BLaER1 (cell line): ENCODE results near the gene NEU2.

Source experiments
- H3K27ac ChIP-seq: shearing (Covaris generic); formaldehyde crosslinking; 2 replicates; pipeline ENCODE4 v1.8.1; 2022
- H3K27me3 ChIP-seq: shearing (Covaris generic); formaldehyde crosslinking; 2 replicates; pipeline ENCODE4 v1.8.1; 2022
- H3K36me3 ChIP-seq: shearing (Covaris generic); formaldehyde crosslinking; 2 replicates; pipeline ENCODE4 v1.8.1; 2022
- H3K4me1 ChIP-seq: shearing (Covaris generic); formaldehyde crosslinking; 2 replicates; pipeline ENCODE4 v1.8.1; 2022
- H3K4me2 ChIP-seq: shearing (Covaris generic); formaldehyde crosslinking; 2 replicates; pipeline ENCODE4 v1.8.1; 2022
- H3K4me3 ChIP-seq: shearing (Covaris generic); formaldehyde crosslinking; 2 replicates; pipeline ENCODE4 v1.8.1; 2022
- H3K9ac ChIP-seq: shearing (Covaris generic); formaldehyde crosslinking; 2 replicates; pipeline ENCODE4 v1.8.1; 2022
- H3K9me3 ChIP-seq: shearing (Covaris generic); formaldehyde crosslinking; 2 replicates; pipeline ENCODE4 v1.8.1; 2022
- H4K20me1 ChIP-seq: shearing (Covaris generic); formaldehyde crosslinking; 2 replicates; pipeline ENCODE4 v1.8.1; 2022
- Cebpa-rat ChIP-seq: shearing (Covaris generic); IDR thresholded peaks from 2 replicates; pipeline ENCODE4 v1.8.1; 2022

The NEU2 gene

GRCh38 chr2:233020454-233020853 lies 12.0 kb upstream of the NEU2 start:
- TF ChIP-seq Cebpa-rat = no peak
- Histone ChIP-seq H3K4me2 (no peak overlapping the region), H3K9ac (no peak overlapping the region), H3K9me3 (peaks cover 8% of the 10 kb centered on the region; the same call in 1 of the 2 replicates), H3K4me3 (no peak overlapping the region), H3K27me3 (no peaks in the 10 kb centered on the region), H3K4me1 (no peaks in the 10 kb centered on the region), H4K20me1 (no peaks in the 10 kb centered on the region), H3K27ac (no peak overlapping the region), H3K36me3 (no peaks in the 10 kb centered on the region)

GRCh38 chr2:233021771-233022170 lies 10.7 kb upstream of the NEU2 start:
- no peak overlapping the region for H3K4me2 ChIP-seq
- H3K4me1 ChIP-seq = no peaks in the 10 kb centered on the region
- peaks cover 8% of the 10 kb centered on the region; the same call in 1 of the 2 replicates for H3K9me3 ChIP-seq
- no peaks in the 10 kb centered on the region for H4K20me1 ChIP-seq
- H3K27ac ChIP-seq = no peak overlapping the region
- H3K9ac ChIP-seq = no peak overlapping the region
- no peak overlapping the region for H3K4me3 ChIP-seq
- H3K36me3 ChIP-seq = no peaks in the 10 kb centered on the region
- H3K27me3 ChIP-seq = no peaks in the 10 kb centered on the region
- TF ChIP-seq Cebpa-rat = no peak

GRCh38 chr2:233022561-233022960 lies 9.9 kb upstream of the NEU2 start:
- H3K4me1 ChIP-seq = no peaks in the 10 kb centered on the region
- H3K36me3 ChIP-seq = no peaks in the 10 kb centered on the region
- no peak overlapping the region for H3K9ac ChIP-seq
- H3K4me2 ChIP-seq = no peak overlapping the region
- no peaks in the 10 kb centered on the region for H4K20me1 ChIP-seq
- H3K9me3 ChIP-seq = peaks cover 8% of the 10 kb centered on the region; the same call in 1 of the 2 replicates
- H3K27ac ChIP-seq = no peak overlapping the region
- no peaks in the 10 kb centered on the region for H3K27me3 ChIP-seq
- TF ChIP-seq Cebpa-rat = no peak
- H3K4me3 ChIP-seq = no peak overlapping the region

GRCh38 chr2:233023007-233023760 lies 9.3 kb upstream of the NEU2 start:
- no peaks in the 10 kb centered on the region for H3K4me1 ChIP-seq
- no peak overlapping the region for H3K4me2 ChIP-seq

GRCh38 chr2:233023761-233024410 lies 8.6 kb upstream of the NEU2 start:
- Histone ChIP-seq H3K4me2 (no peak overlapping the region), H4K20me1 (no peaks in the 10 kb centered on the region), H3K36me3 (no peaks in the 10 kb centered on the region), H3K27ac (no peak overlapping the region), H3K9me3 (no peaks in the 10 kb centered on the region), H3K27me3 (no peaks in the 10 kb centered on the region), H3K4me1 (no peaks in the 10 kb centered on the region), H3K9ac (no peak overlapping the region), H3K4me3 (no peak overlapping the region)
- TF ChIP-seq Cebpa-rat = no peak

More at GRCh38 chr2:233023007-233023760, 9.3 kb upstream of the NEU2 start:
- Histone ChIP-seq H3K4me3 (no peak overlapping the region), H4K20me1 (no peaks in the 10 kb centered on the region), H3K36me3 (no peaks in the 10 kb centered on the region), H3K9me3 (peaks cover 6% of the 10 kb centered on the region; the same call in 1 of the 2 replicates), H3K9ac (no peak overlapping the region), H3K27ac (no peak overlapping the region), H3K27me3 (no peaks in the 10 kb centered on the region)
- TF ChIP-seq Cebpa-rat = no peak

- H4K20me1 ChIP-seq = no peaks in the 10 kb centered on the region
- no peak overlapping the region for H3K27ac ChIP-seq
- no peaks in the 10 kb centered on the region for H3K36me3 ChIP-seq
- H3K4me1 ChIP-seq = no peaks in the 10 kb centered on the region
- no peaks in the 10 kb centered on the region for H3K27me3 ChIP-seq
- H3K4me2 ChIP-seq = no peak overlapping the region
- TF ChIP-seq Cebpa-rat = no peak
- no peak overlapping the region for H3K9ac ChIP-seq
- H3K9me3 ChIP-seq = no peaks in the 10 kb centered on the region
- no peak overlapping the region for H3K4me3 ChIP-seq
Observed at GRCh38 chr2:233025706-233026105, 6.8 kb upstream of the NEU2 start.

- no peaks in the 10 kb centered on the region for H3K4me1 ChIP-seq
- no peak overlapping the region for H3K4me3 ChIP-seq
- no peaks in the 10 kb centered on the region for H3K36me3 ChIP-seq
- H3K27ac ChIP-seq = no peak overlapping the region
- H3K9me3 ChIP-seq = no peaks in the 10 kb centered on the region
- no peaks in the 10 kb centered on the region for H3K27me3 ChIP-seq
- TF ChIP-seq Cebpa-rat = no peak
- H3K9ac ChIP-seq = no peak overlapping the region
- H3K4me2 ChIP-seq = no peak overlapping the region
- H4K20me1 ChIP-seq = no peaks in the 10 kb centered on the region
Observed at GRCh38 chr2:233026198-233026813, 6.2 kb upstream of the NEU2 start.

GRCh38 chr2:233029321-233029720 lies 3.2 kb upstream of the NEU2 start:
- Histone ChIP-seq H3K27ac (no peak overlapping the region), H3K4me3 (no peak overlapping the region), H3K9me3 (no peaks in the 10 kb centered on the region), H3K4me2 (no peak overlapping the region), H3K36me3 (no peaks in the 10 kb centered on the region), H3K9ac (no peak overlapping the region), H4K20me1 (no peaks in the 10 kb centered on the region), H3K27me3 (no peaks in the 10 kb centered on the region), H3K4me1 (no peaks in the 10 kb centered on the region)
- TF ChIP-seq Cebpa-rat = no peak

GRCh38 chr2:233031556-233032500 lies 644 bp upstream of the NEU2 start:
- H3K27me3 ChIP-seq = no peaks in the 10 kb centered on the region
- no peaks in the 10 kb centered on the region for H3K9me3 ChIP-seq
- H3K27ac ChIP-seq = no peak overlapping the region
- no peak overlapping the region for H3K4me3 ChIP-seq
- H3K9ac ChIP-seq = no peak overlapping the region
- no peak overlapping the region for H3K4me2 ChIP-seq
- H3K36me3 ChIP-seq = no peaks in the 10 kb centered on the region
- TF ChIP-seq Cebpa-rat = no peak
- H3K4me1 ChIP-seq = no peaks in the 10 kb centered on the region
- H4K20me1 ChIP-seq = no peaks in the 10 kb centered on the region
